ENCODE results near the gene DLL4.

DLL4 gene

GRCh38 chr15:40889112-40889511 is 40.0 kb upstream of the DLL4 start:
- H2BK120ac ChIP-seq (ENCODE audit: low read depth, low read length): no peak overlapping the region
- H3K23ac ChIP-seq (ENCODE audit: low read length in 2 of 2): no peak overlapping the region
- H3K4me1 ChIP-seq (ENCODE audit: control insufficient read depth, insufficient read depth, low read depth, low read length): peaks cover 7% of the 10 kb centered on the region
- no peak overlapping the region for H3K4me2 ChIP-seq (ENCODE audit: low read length, poor library complexity, severe bottlenecking)
- H2AK5ac ChIP-seq (ENCODE audit: low read length, severe bottlenecking): no peak overlapping the region
- H3K9ac ChIP-seq (ENCODE audit: low read length): no peak overlapping the region
- H2BK12ac ChIP-seq (ENCODE audit: low read length in 2 of 2): no peak overlapping the region
- no peak overlapping the region for H3K18ac ChIP-seq (ENCODE audit: low read depth in 1 of 2, low read length in 2 of 2)
- no peak overlapping the region for H4K8ac ChIP-seq (ENCODE audit: low read length)
- DNase-seq: no peak
- no peaks in the 10 kb centered on the region for H3K9me3 ChIP-seq (ENCODE audit: control insufficient read depth, low read length)
- peaks cover 0 to 6% of the 10 kb centered on the region in 2 experiments for H3K27me3 ChIP-seq (ENCODE audit: control insufficient read depth in 1 of 2, insufficient read depth in 1 of 2, low read length in 2 of 2)
- H2AFZ ChIP-seq (ENCODE audit: low read depth, low read length): no peak overlapping the region
- no peaks in the 10 kb centered on the region for H3K36me3 ChIP-seq (ENCODE audit: control insufficient read depth in 1 of 2, insufficient read depth in 2 of 2, low read depth in 1 of 2, low read length in 2 of 2)
- H3K4me3 ChIP-seq (ENCODE audit: insufficient read depth in 1 of 2, low read depth in 1 of 2, low read length in 2 of 2): no peak overlapping the region
- H2BK15ac ChIP-seq (ENCODE audit: low read depth, poor library complexity, severe bottlenecking): no peak overlapping the region
- H3K79me1 ChIP-seq (replicated peaks; ENCODE audit: low read length, poor library complexity, severe bottlenecking): no peaks in the 10 kb centered on the region
- no peak overlapping the region for H2BK5ac ChIP-seq (ENCODE audit: low read depth, low read length, poor library complexity, severe bottlenecking)
- H4K91ac ChIP-seq (ENCODE audit: low read length): no peak overlapping the region
- no peak overlapping the region for H3K27ac ChIP-seq (ENCODE audit: low read length, poor library complexity, severe bottlenecking)
- H3K4ac ChIP-seq (ENCODE audit: low read depth in 1 of 2, low read length in 2 of 2): no peak overlapping the region
- no peak overlapping the region for H3K14ac ChIP-seq (ENCODE audit: low read length in 2 of 2)

GRCh38 chr15:40891138-40891537 is 38.0 kb upstream of the DLL4 start:
- no peak overlapping the region for H3K4me3 ChIP-seq (ENCODE audit: insufficient read depth in 1 of 2, low read depth in 1 of 2, low read length in 2 of 2)
- H3K18ac ChIP-seq (ENCODE audit: low read depth in 1 of 2, low read length in 2 of 2): no peak overlapping the region
- peaks cover 4 to 7% of the 10 kb centered on the region in 2 experiments for H3K36me3 ChIP-seq (ENCODE audit: control insufficient read depth in 1 of 2, insufficient read depth in 2 of 2, low read depth in 1 of 2, low read length in 2 of 2)
- no peak overlapping the region for H3K4me2 ChIP-seq (ENCODE audit: low read length, poor library complexity, severe bottlenecking)
- H2BK12ac ChIP-seq (ENCODE audit: low read length in 2 of 2): no peak overlapping the region
- no peak overlapping the region for H2BK120ac ChIP-seq (ENCODE audit: low read depth, low read length)
- H3K4me1 ChIP-seq (ENCODE audit: control insufficient read depth, insufficient read depth, low read depth, low read length): peaks cover 12% of the 10 kb centered on the region
- no peak overlapping the region for H3K14ac ChIP-seq (ENCODE audit: low read length in 2 of 2)
- no peak overlapping the region for H2AK5ac ChIP-seq (ENCODE audit: low read length, severe bottlenecking)
- DNase-seq: no peak
- no peak overlapping the region for H3K27ac ChIP-seq (ENCODE audit: low read length, poor library complexity, severe bottlenecking)
- no peak overlapping the region for H3K23ac ChIP-seq (ENCODE audit: low read length in 2 of 2)
- H2BK5ac ChIP-seq (ENCODE audit: low read depth, low read length, poor library complexity, severe bottlenecking): no peak overlapping the region
- H3K4ac ChIP-seq (ENCODE audit: low read depth in 1 of 2, low read length in 2 of 2): no peak overlapping the region
- no peak overlapping the region for H4K8ac ChIP-seq (ENCODE audit: low read length)
- no peak overlapping the region for H3K9ac ChIP-seq (ENCODE audit: low read length)
- WGBS: 86% methylated on average over 5 of the region's 5 CpGs
- H2AFZ ChIP-seq (ENCODE audit: low read depth, low read length): no peak overlapping the region
- no peak overlapping the region for H4K91ac ChIP-seq (ENCODE audit: low read length)
- no peaks in the 10 kb centered on the region for H3K9me3 ChIP-seq (ENCODE audit: control insufficient read depth, low read length)
- H3K79me1 ChIP-seq (replicated peaks; ENCODE audit: low read length, poor library complexity, severe bottlenecking): peaks cover 4% of the 10 kb centered on the region
- H3K27me3 ChIP-seq (ENCODE audit: control insufficient read depth in 1 of 2, insufficient read depth in 1 of 2, low read length in 2 of 2): peaks cover 0 to 6% of the 10 kb centered on the region in 2 experiments
- H2BK15ac ChIP-seq (ENCODE audit: low read depth, poor library complexity, severe bottlenecking): peak overlapping the region; percentile 38

GRCh38 chr15:40891810-40892446 is 37.2 kb upstream of the DLL4 start:
- Histone ChIP-seq H2BK12ac (ENCODE audit: low read length in 2 of 2) (no peak overlapping the region), H3K9ac (ENCODE audit: low read length) (no peak overlapping the region), H2BK5ac (ENCODE audit: low read depth, low read length, poor library complexity, severe bottlenecking) (no peak overlapping the region), H3K79me1 (replicated peaks; ENCODE audit: low read length, poor library complexity, severe bottlenecking) (peaks cover 4% of the 10 kb centered on the region), H3K4me2 (ENCODE audit: low read length, poor library complexity, severe bottlenecking) (no peak overlapping the region), H3K27me3 (ENCODE audit: control insufficient read depth in 1 of 2, insufficient read depth in 1 of 2, low read length in 2 of 2) (peaks cover 0 to 6% of the 10 kb centered on the region in 2 experiments), H3K9me3 (ENCODE audit: control insufficient read depth, low read length) (no peaks in the 10 kb centered on the region), H2AFZ (ENCODE audit: low read depth, low read length) (no peak overlapping the region), H3K27ac (ENCODE audit: low read length, poor library complexity, severe bottlenecking) (no peak overlapping the region), H2BK120ac (ENCODE audit: low read depth, low read length) (no peak overlapping the region), H4K91ac (ENCODE audit: low read length) (no peak overlapping the region), H3K14ac (ENCODE audit: low read length in 2 of 2) (no peak overlapping the region), H3K18ac (ENCODE audit: low read depth in 1 of 2, low read length in 2 of 2) (no peak overlapping the region), H3K4me3 (ENCODE audit: insufficient read depth in 1 of 2, low read depth in 1 of 2, low read length in 2 of 2) (no peak overlapping the region), H3K4ac (ENCODE audit: low read depth in 1 of 2, low read length in 2 of 2) (no peak overlapping the region), H3K36me3 (ENCODE audit: control insufficient read depth in 1 of 2, insufficient read depth in 2 of 2, low read depth in 1 of 2, low read length in 2 of 2) (peaks cover 9 to 14% of the 10 kb centered on the region in 2 experiments), H3K23ac (ENCODE audit: low read length in 2 of 2) (no peak overlapping the region), H2AK5ac (ENCODE audit: low read length, severe bottlenecking) (no peak overlapping the region), H2BK15ac (ENCODE audit: low read depth, poor library complexity, severe bottlenecking) (no peak overlapping the region), H4K8ac (ENCODE audit: low read length) (no peak overlapping the region), H3K4me1 (ENCODE audit: control insufficient read depth, insufficient read depth, low read depth, low read length) (peaks cover 12% of the 10 kb centered on the region)
- DNase-seq: peak; percentile 58
- 21% methylated on average over 3 of the region's 4 CpGs for WGBS

GRCh38 chr15:40892447-40893012 is 36.6 kb upstream of the DLL4 start:
- Histone ChIP-seq H3K14ac (ENCODE audit: low read length in 2 of 2) (no peak overlapping the region), H3K27ac (ENCODE audit: low read length, poor library complexity, severe bottlenecking) (no peak overlapping the region), H4K91ac (ENCODE audit: low read length) (no peak overlapping the region), H2BK120ac (ENCODE audit: low read depth, low read length) (no peak overlapping the region), H3K23ac (ENCODE audit: low read length in 2 of 2) (no peak overlapping the region), H3K18ac (ENCODE audit: low read depth in 1 of 2, low read length in 2 of 2) (no peak overlapping the region), H3K4me2 (ENCODE audit: low read length, poor library complexity, severe bottlenecking) (no peak overlapping the region), H3K4me3 (ENCODE audit: insufficient read depth in 1 of 2, low read depth in 1 of 2, low read length in 2 of 2) (no peak overlapping the region), H2BK5ac (ENCODE audit: low read depth, low read length, poor library complexity, severe bottlenecking) (no peak overlapping the region), H3K4me1 (ENCODE audit: control insufficient read depth, insufficient read depth, low read depth, low read length) (peaks cover 12% of the 10 kb centered on the region), H4K8ac (ENCODE audit: low read length) (no peak overlapping the region), H2BK15ac (ENCODE audit: low read depth, poor library complexity, severe bottlenecking) (no peak overlapping the region), H3K27me3 (ENCODE audit: control insufficient read depth in 1 of 2, insufficient read depth in 1 of 2, low read length in 2 of 2) (peaks cover 0 to 6% of the 10 kb centered on the region in 2 experiments), H2AK5ac (ENCODE audit: low read length, severe bottlenecking) (no peak overlapping the region), H3K9ac (ENCODE audit: low read length) (no peak overlapping the region), H2BK12ac (ENCODE audit: low read length in 2 of 2) (no peak overlapping the region), H3K36me3 (ENCODE audit: control insufficient read depth in 1 of 2, insufficient read depth in 2 of 2, low read depth in 1 of 2, low read length in 2 of 2) (peaks cover 11 to 20% of the 10 kb centered on the region in 2 experiments), H3K4ac (ENCODE audit: low read depth in 1 of 2, low read length in 2 of 2) (no peak overlapping the region), H3K79me1 (replicated peaks; ENCODE audit: low read length, poor library complexity, severe bottlenecking) (peaks cover 4% of the 10 kb centered on the region), H2AFZ (ENCODE audit: low read depth, low read length) (no peak overlapping the region), H3K9me3 (ENCODE audit: control insufficient read depth, low read length) (no peaks in the 10 kb centered on the region)
- DNase-seq: no peak
- WGBS: 95% methylated on average over 2 of the region's 2 CpGs
